Measurements from ENCODE around the gene KIR2DL4.
"Not testable (repeated sequence)": the region's sequence is repeated elsewhere in the genome, so short reads cannot be mapped to it uniquely, and the experiment has no call there.

Gene KIR2DL4

GRCh38 chr19:54805665-54806515, 2.5 kb downstream of the KIR2DL4 start:
- no peak for DNase-seq

- DNase-seq, result no peak
These were observed 3.1 kb downstream of the KIR2DL4 start for GRCh38 chr19:54806516-54806838.

GRCh38 chr19:54814571-54814970, 11.2 kb downstream of the KIR2DL4 start:
- not testable (repeated sequence) for DNase-seq

GRCh38 chr19:54816251-54816650, 12.8 kb downstream of the KIR2DL4 start, which contains the start of gene KIR3DL1:
Gene KIR3DL1 (plus strand): TSS chr19:54816468.
- not testable (repeated sequence) for DNase-seq

GRCh38 chr19:54817670-54818536, 14.5 kb downstream of the KIR2DL4 start:
- DNase-seq, result no peak

- not testable (repeated sequence) for DNase-seq
These were observed 21.0 kb downstream of the KIR2DL4 start for GRCh38 chr19:54824416-54824815.

- not testable (repeated sequence) for DNase-seq
These were observed 21.9 kb downstream of the KIR2DL4 start for GRCh38 chr19:54825326-54825725.

GRCh38 chr19:54828064-54828463, 24.7 kb downstream of the KIR2DL4 start:
- not testable (repeated sequence) for DNase-seq

- DNase-seq, result not testable (repeated sequence)
These were observed 29.1 kb downstream of the KIR2DL4 start, which contains the start of gene KIR2DS4 for GRCh38 chr19:54832496-54832895. Gene KIR2DS4 (plus strand): TSS chr19:54832676.

- not testable (repeated sequence) for DNase-seq
These were observed 31.7 kb downstream of the KIR2DL4 start for GRCh38 chr19:54835126-54835525.

GRCh38 chr19:54837522-54837921, 34.1 kb downstream of the KIR2DL4 start:
- not testable (repeated sequence) for DNase-seq

GRCh38 chr19:54843171-54843570, 39.8 kb downstream of the KIR2DL4 start:
- not testable (repeated sequence) for DNase-seq

GRCh38 chr19:54850061-54850640, 46.7 kb downstream of the KIR2DL4 start, which contains the start of gene KIR3DL2:
Gene KIR3DL2 (plus strand): TSS chr19:54850443. CDS start chr19:54850476, 33 bp downstream.
- not testable (repeated sequence) for DNase-seq

GRCh38 chr19:54850930-54851329, 47.5 kb downstream of the KIR2DL4 start:
- no peak for DNase-seq

GRCh38 chr19:54851353-54851752, 47.9 kb downstream of the KIR2DL4 start:
- DNase-seq, result no peak

GRCh38 chr19:54855241-54855640, 51.8 kb downstream of the KIR2DL4 start:
- DNase-seq, result not testable (repeated sequence)

GRCh38 chr19:54858476-54858875, 55.1 kb downstream of the KIR2DL4 start:
- not testable (repeated sequence) for DNase-seq

GRCh38 chr19:54859421-54859820, 56.0 kb downstream of the KIR2DL4 start:
- DNase-seq, result not testable (repeated sequence)

- not testable (repeated sequence) for DNase-seq
These were observed 60.0 kb downstream of the KIR2DL4 start for GRCh38 chr19:54863459-54863858.
